GM23338 (cell line): ENCODE data around the gene STK33. TPM values are rescaled to one million over a fixed set of nuclear protein-coding genes. Genes with fewer than 3 reads are reported as not detected.

Experiments used
- ATAC-seq: fragments of 200-7000 bp; cut with Tn5 transposase; 3 replicates; pipeline ENCODE4 v1.9.1; 2020
- DNase-seq: peaks from one replicate; pipeline ENCODE4 v3.0.0-alpha.2; 2015; ENCODE audit warnings: low spot score
- H2AFZ ChIP-seq: fragments of 200-600 bp; sonication (generic); 2 replicates; pipeline ENCODE4 v1.8.0; 2016; ENCODE audit warnings: antibody characterized with exemption, mild to moderate bottlenecking, moderate library complexity
- H3F3A ChIP-seq: fragments of 200-600 bp; sonication (generic); replicated peaks from 2 replicates; pipeline ENCODE4 v1.8.0; 2017; ENCODE audit warnings: antibody characterized with exemption, mixed run types, low read depth
- H3K27ac ChIP-seq: fragments of 200-600 bp; sonication (generic); 2 replicates; pipeline ENCODE4 v1.6.1; 2016; ENCODE audit warnings: low read depth
- H3K27me3 ChIP-seq: fragments of 200-600 bp; sonication (generic); 2 replicates; pipeline ENCODE4 v1.8.0; 2016; ENCODE audit warnings: mild to moderate bottlenecking, mixed run types, moderate library complexity; ENCODE audit not compliant: insufficient read depth
- H3K36me3 ChIP-seq: fragments of 200-600 bp; sonication (generic); 2 replicates; pipeline ENCODE4 v1.8.0; 2016; ENCODE audit warnings: mild to moderate bottlenecking; ENCODE audit not compliant: insufficient read depth
- H3K4me1 ChIP-seq: fragments of 200-600 bp; sonication (generic); 2 replicates; pipeline ENCODE4 v1.8.0; 2016; ENCODE audit warnings: mild to moderate bottlenecking, moderate library complexity; ENCODE audit not compliant: insufficient read depth
- H3K4me2 ChIP-seq: fragments of 200-600 bp; sonication (generic); 2 replicates; pipeline ENCODE4 v1.7.1; 2017; ENCODE audit warnings: mixed run types
- H3K4me3 ChIP-seq: fragments of 200-600 bp; sonication (generic); 2 replicates; pipeline ENCODE4 v1.6.1; 2016; ENCODE audit warnings: mixed run types
- H3K79me2 ChIP-seq: fragments of 200-600 bp; sonication (generic); replicated peaks from 2 replicates; pipeline ENCODE4 v1.8.0; 2017; ENCODE audit warnings: mild to moderate bottlenecking; ENCODE audit not compliant: insufficient read depth
- H3K9me2 ChIP-seq: fragments of 200-600 bp; sonication (generic); 2 replicates; pipeline ENCODE4 v1.8.0; 2017; ENCODE audit not compliant: insufficient read depth
- H4K20me1 ChIP-seq: fragments of 200-600 bp; sonication (generic); replicated peaks from 2 replicates; pipeline ENCODE4 v1.8.0; 2017; ENCODE audit warnings: mild to moderate bottlenecking; ENCODE audit not compliant: insufficient read depth
- H3K27ac Mint-ChIP-seq: 2 replicates; pipeline ENCODE4 v1.8.0; 2020; ENCODE audit warnings: inconsistent platforms, mild to moderate bottlenecking, moderate library complexity, mixed read lengths
- H3K27me3 Mint-ChIP-seq: 3 replicates; pipeline ENCODE4 v1.8.0; 2022; ENCODE audit warnings: low read depth, mild to moderate bottlenecking, moderate library complexity, mixed read lengths, inconsistent platforms; ENCODE audit not compliant: insufficient read depth, poor library complexity
- H3K36me3 Mint-ChIP-seq: 3 replicates; pipeline ENCODE4 v1.8.0; 2021; ENCODE audit warnings: low read depth, mild to moderate bottlenecking, inconsistent platforms, moderate library complexity, mixed read lengths
- H3K4me1 Mint-ChIP-seq: 3 replicates; pipeline ENCODE4 v1.8.0; 2020; ENCODE audit warnings: mild to moderate bottlenecking, inconsistent platforms, mixed read lengths
- H3K4me3 Mint-ChIP-seq: 3 replicates; pipeline ENCODE4 v1.8.0; 2021; ENCODE audit warnings: moderate library complexity, mild to moderate bottlenecking, inconsistent platforms, mixed read lengths
- H3K9me3 Mint-ChIP-seq: 3 replicates; pipeline ENCODE4 v1.8.0; 2020; ENCODE audit warnings: moderate library complexity, mild to moderate bottlenecking, inconsistent platforms, mixed read lengths
- CTCF ChIP-seq, 2 experiments: fragments of 200-600 bp in 1 of 2; sonication (generic) in 1 of 2; conservative IDR thresholded peaks; 2 replicates each; pipeline versions ENCODE4 v1.5.1 to v1.6.1; 2016 to 2017; ENCODE audit warnings: antibody characterized with exemption in 2 of 2, low read depth in 2 of 2, mild to moderate bottlenecking in 2 of 2, moderate library complexity in 1 of 2
- ETS1 ChIP-seq: IDR thresholded peaks from 2 replicates; pipeline ENCODE4 v1.6.1; 2016; ENCODE audit warnings: antibody characterized with exemption
- EZH2 ChIP-seq: fragments of 200-600 bp; sonication (generic); IDR thresholded peaks from one replicate; pipeline ENCODE4 v1.8.0; 2017; ENCODE audit warnings: antibody characterized with exemption, mild to moderate bottlenecking, low read depth; ENCODE audit not compliant: unreplicated experiment
- EZH2phosphoT487 ChIP-seq: fragments of 200-600 bp; sonication (generic); IDR thresholded peaks from one replicate; pipeline ENCODE4 v1.8.1; 2018; ENCODE audit warnings: antibody characterized with exemption; ENCODE audit not compliant: unreplicated experiment
- JUNB ChIP-seq: IDR thresholded peaks from one replicate; pipeline ENCODE4 v1.6.1; 2016; ENCODE audit warnings: antibody characterized with exemption; ENCODE audit not compliant: unreplicated experiment
- NANOG ChIP-seq: IDR thresholded peaks from 2 replicates; pipeline ENCODE4 v1.6.1; 2016; ENCODE audit warnings: antibody characterized with exemption, borderline replicate concordance
- POLR2AphosphoS5 ChIP-seq: IDR thresholded peaks from 2 replicates; pipeline ENCODE4 v1.6.1; 2016; ENCODE audit warnings: antibody characterized with exemption, low read depth
- STAT1 ChIP-seq: IDR thresholded peaks from one replicate; pipeline ENCODE4 v1.6.1; 2016; ENCODE audit warnings: antibody characterized with exemption; ENCODE audit not compliant: unreplicated experiment
- ZNF114 ChIP-seq: fragments of 250-450 bp; sonication (Bioruptor Pico); IDR thresholded peaks from 2 replicates; pipeline ENCODE4 v1.5.0; 2020; ENCODE audit warnings: mild to moderate bottlenecking, moderate library complexity
- ZNF462 ChIP-seq: fragments of 250-450 bp; sonication (Bioruptor Pico); IDR thresholded peaks from 2 replicates; pipeline ENCODE4 v1.5.0; 2020; ENCODE audit warnings: mild to moderate bottlenecking, moderate library complexity
- polyA plus RNA-seq: library from polyadenylated mRNA; unstranded; fragments of >200 nt; fragmentation: Nextera tagmentation; extraction: Ambion mirVana; gene quantifications from 2 replicates; pipeline ENCODE4 v1.2.1, GENCODE V29; 2016
- total RNA-seq: library from RNA; depleted of rRNA; stranded (reverse); fragments of >200 nt; shearing (Covaris generic); gene quantifications from 2 replicates; pipeline ENCODE4 v1.2.3, GENCODE V29; 2014

Gene STK33
- total and polyA plus RNA-seq, 2 experiments from 2014 or later, result 17.2 to 18.2 TPM

GRCh38 chr11:8487261-8487660, 106.8 kb downstream of the STK33 start (continued):
- TF ChIP-seq ZNF462 (CRISPR knock-in tag), result no peak
- TF ChIP-seq JUNB, result no peak
- no peak for TF ChIP-seq POLR2AphosphoS5
- no peak for TF ChIP-seq CTCF (conservative IDR thresholded peaks at IDR 0.05; ENCODE audit: low read depth in 2 of 2)
- no peak for TF ChIP-seq NANOG
- no peak for TF ChIP-seq ZNF114 (CRISPR knock-in tag)
- no peak for TF ChIP-seq EZH2phosphoT487
- no peak for TF ChIP-seq STAT1

GRCh38 chr11:8484251-8484650, 109.8 kb downstream of the STK33 start:
- peaks cover 6% of the 10 kb centered on the region; the same call in 1 of the 2 replicates for H3K79me2 ChIP-seq
- no peak overlapping the region for H2AFZ ChIP-seq
- Mint-ChIP-seq H3K36me3 (peaks cover 8% of the 10 kb centered on the region; the same call in 2 of the 3 replicates), H3K27me3 (no peaks in the 10 kb centered on the region), H3K4me3 (no peak overlapping the region), H3K9me3 (peaks cover 8% of the 10 kb centered on the region; the same call in 2 of the 3 replicates), H3K27ac (no peak overlapping the region), H3K4me1 (peaks cover 9% of the 10 kb centered on the region)
- H3K4me3 ChIP-seq, result no peak overlapping the region
- no peaks in the 10 kb centered on the region for H3K9me2 ChIP-seq
- no peak overlapping the region for H3K27ac ChIP-seq
- DNase-seq (no peak), ATAC-seq (no peak)
- H3K27me3 ChIP-seq, result no peaks in the 10 kb centered on the region
- no peaks in the 10 kb centered on the region for H3K36me3 ChIP-seq
- H4K20me1 ChIP-seq, result no peaks in the 10 kb centered on the region
- H3K4me1 ChIP-seq, result no peaks in the 10 kb centered on the region
- H3F3A ChIP-seq, result no peaks in the 10 kb centered on the region
- no peak overlapping the region for H3K4me2 ChIP-seq
- TF ChIP-seq ZNF114 (CRISPR knock-in tag) (no peak), POLR2AphosphoS5 (no peak), EZH2 (no peak), ETS1 (no peak), CTCF (conservative IDR thresholded peaks at IDR 0.05; ENCODE audit: low read depth in 2 of 2) (no peak), JUNB (no peak), STAT1 (no peak)
